Measurements from ENCODE around the gene SMO.

Gene SMO

GRCh38 chr7:129188372-129188891, at the start of gene SMO:
Gene SMO, plus strand, starts transcription at chr7:129188633. Its CDS starts 519 bp downstream, at chr7:129189152.
- in situ Hi-C loops (cut with HindIII; ENCODE audit: low sequenced_read_pairs), result no loop called here

- in situ Hi-C loops (cut with HindIII; ENCODE audit: low sequenced_read_pairs), result no loop called here
These were observed 44.7 kb upstream of the SMO start for GRCh38 chr7:129143724-129144094.

- in situ Hi-C loops (cut with HindIII; ENCODE audit: low sequenced_read_pairs), result no loop called here
These were observed 44.2 kb upstream of the SMO start, which contains the start of gene TSPAN33 for GRCh38 chr7:129144095-129144833. Gene TSPAN33, plus strand, starts transcription at chr7:129144707. Its CDS starts 274 bp downstream, at chr7:129144981.

GRCh38 chr7:129144834-129145668, 43.4 kb upstream of the SMO start:
- in situ Hi-C loops (cut with HindIII; ENCODE audit: low sequenced_read_pairs), result no loop called here

GRCh38 chr7:129146237-129146979, 42.0 kb upstream of the SMO start:
- in situ Hi-C loops (cut with HindIII; ENCODE audit: low sequenced_read_pairs), result no loop called here

GRCh38 chr7:129147731-129148130, 40.7 kb upstream of the SMO start:
- in situ Hi-C loops (cut with HindIII; ENCODE audit: low sequenced_read_pairs), result no loop called here

- in situ Hi-C loops (cut with HindIII; ENCODE audit: low sequenced_read_pairs), result no loop called here
These were observed 38.9 kb upstream of the SMO start for GRCh38 chr7:129149511-129149910.

GRCh38 chr7:129150199-129150996, 38.0 kb upstream of the SMO start:
- in situ Hi-C loops (cut with HindIII; ENCODE audit: low sequenced_read_pairs), result no loop called here

GRCh38 chr7:129157651-129158050, 30.8 kb upstream of the SMO start:
- in situ Hi-C loops (cut with HindIII; ENCODE audit: low sequenced_read_pairs), result loop anchor here (5.0 kb wide), 1 partner anchor 40 kb away; no protein-coding TSS in a partner anchor

GRCh38 chr7:129159539-129159938, 28.9 kb upstream of the SMO start:
- in situ Hi-C loops (cut with HindIII; ENCODE audit: low sequenced_read_pairs), result loop anchor here (5.0 kb wide), 1 partner anchor 38 kb away; no protein-coding TSS in a partner anchor

GRCh38 chr7:129160161-129160905, 28.1 kb upstream of the SMO start:
- in situ Hi-C loops (cut with HindIII; ENCODE audit: low sequenced_read_pairs), result no loop called here

GRCh38 chr7:129161524-129162225, 26.8 kb upstream of the SMO start:
- in situ Hi-C loops (cut with HindIII; ENCODE audit: low sequenced_read_pairs), result no loop called here

GRCh38 chr7:129162732-129163131, 25.7 kb upstream of the SMO start:
- in situ Hi-C loops (cut with HindIII; ENCODE audit: low sequenced_read_pairs), result no loop called here

GRCh38 chr7:129163875-129164544, 24.4 kb upstream of the SMO start:
- in situ Hi-C loops (cut with HindIII; ENCODE audit: low sequenced_read_pairs), result no loop called here

- in situ Hi-C loops (cut with HindIII; ENCODE audit: low sequenced_read_pairs), result no loop called here
These were observed 21.7 kb upstream of the SMO start for GRCh38 chr7:129166745-129167144.

GRCh38 chr7:129167817-129168216, 20.6 kb upstream of the SMO start:
- in situ Hi-C loops (cut with HindIII; ENCODE audit: low sequenced_read_pairs), result no loop called here

- in situ Hi-C loops (cut with HindIII; ENCODE audit: low sequenced_read_pairs), result no loop called here
These were observed 20.0 kb upstream of the SMO start for GRCh38 chr7:129168231-129169021.

Measured in endothelial cell of hepatic sinusoid (primary cell).